Neural progenitor cell (in vitro differentiated cells): ENCODE data around the gene COL4A3.

Experiments
- CTCF ChIP-seq: fragments of 200-600 bp; sonication (generic); IDR thresholded peaks from 2 replicates; pipeline ENCODE4 v1.5.1; 2017; ENCODE audit warnings: antibody characterized with exemption, mild to moderate bottlenecking
- EZH2 ChIP-seq: fragments of 200-600 bp; sonication (generic); IDR thresholded peaks from 2 replicates; pipeline ENCODE4 v1.6.1; 2017; ENCODE audit warnings: antibody characterized with exemption, mild to moderate bottlenecking, moderate library complexity

- TF ChIP-seq CTCF (peak; percentile 19), EZH2 (no peak)
These were observed 182.7 kb downstream of the COL4A3 start for GRCh38 chr2:227347117-227347516.
